SIG-M5 (cell line): ENCODE data around the gene IFFO2.

ENCODE experiments used
- DNase-seq: peaks from one replicate; lab custom pipeline; 2025; lab: John Stamatoyannopoulos, UW

The IFFO2 gene

DNA sequence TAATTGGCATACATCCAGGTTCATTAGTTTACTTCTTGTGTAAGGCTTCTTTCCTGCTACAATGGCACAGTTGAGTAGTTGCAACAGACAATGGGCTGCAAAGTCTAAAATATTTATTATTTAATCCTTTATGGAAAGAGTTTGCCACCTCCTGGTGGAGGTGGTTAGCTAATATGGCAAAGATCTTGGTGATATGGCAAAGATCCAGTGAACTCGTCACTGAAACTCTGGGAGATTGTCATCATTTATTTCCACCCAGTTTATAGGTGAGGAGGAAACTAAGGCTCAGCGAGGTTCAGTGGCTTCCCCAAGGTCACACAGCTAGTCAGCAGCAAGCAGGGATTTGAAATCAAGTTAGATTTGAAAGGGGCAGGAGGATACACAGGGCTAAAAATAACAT is 16.1 kb upstream of the IFFO2 start:
- no peak for DNase-seq

DNA sequence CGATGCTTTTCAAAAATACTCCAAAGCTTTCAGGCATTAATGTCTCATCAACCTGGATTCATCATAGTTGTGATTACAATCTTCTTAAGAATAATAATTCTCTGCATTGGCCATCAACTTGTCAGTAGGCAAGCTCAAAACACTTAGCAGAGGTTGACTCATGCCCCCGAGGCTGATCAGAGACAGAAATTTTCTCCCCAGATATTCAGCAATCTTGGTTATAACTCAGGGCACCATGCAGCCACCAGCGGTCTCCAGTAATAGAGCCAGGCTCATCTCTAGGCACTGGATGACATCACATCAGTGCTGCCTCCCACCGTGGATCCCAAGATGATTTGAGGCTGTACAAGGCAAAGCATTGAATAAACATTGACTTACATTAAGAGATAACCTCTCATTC is 14.3 kb upstream of the IFFO2 start:
- DNase-seq = no peak

GRCh38 chr1:18970358-18970757 is 13.9 kb upstream of the IFFO2 start:
- DNase-seq = no peak

- DNase-seq = no peak
Observed at GRCh38 chr1:18967066-18967690, 10.7 kb upstream of the IFFO2 start.

DNA sequence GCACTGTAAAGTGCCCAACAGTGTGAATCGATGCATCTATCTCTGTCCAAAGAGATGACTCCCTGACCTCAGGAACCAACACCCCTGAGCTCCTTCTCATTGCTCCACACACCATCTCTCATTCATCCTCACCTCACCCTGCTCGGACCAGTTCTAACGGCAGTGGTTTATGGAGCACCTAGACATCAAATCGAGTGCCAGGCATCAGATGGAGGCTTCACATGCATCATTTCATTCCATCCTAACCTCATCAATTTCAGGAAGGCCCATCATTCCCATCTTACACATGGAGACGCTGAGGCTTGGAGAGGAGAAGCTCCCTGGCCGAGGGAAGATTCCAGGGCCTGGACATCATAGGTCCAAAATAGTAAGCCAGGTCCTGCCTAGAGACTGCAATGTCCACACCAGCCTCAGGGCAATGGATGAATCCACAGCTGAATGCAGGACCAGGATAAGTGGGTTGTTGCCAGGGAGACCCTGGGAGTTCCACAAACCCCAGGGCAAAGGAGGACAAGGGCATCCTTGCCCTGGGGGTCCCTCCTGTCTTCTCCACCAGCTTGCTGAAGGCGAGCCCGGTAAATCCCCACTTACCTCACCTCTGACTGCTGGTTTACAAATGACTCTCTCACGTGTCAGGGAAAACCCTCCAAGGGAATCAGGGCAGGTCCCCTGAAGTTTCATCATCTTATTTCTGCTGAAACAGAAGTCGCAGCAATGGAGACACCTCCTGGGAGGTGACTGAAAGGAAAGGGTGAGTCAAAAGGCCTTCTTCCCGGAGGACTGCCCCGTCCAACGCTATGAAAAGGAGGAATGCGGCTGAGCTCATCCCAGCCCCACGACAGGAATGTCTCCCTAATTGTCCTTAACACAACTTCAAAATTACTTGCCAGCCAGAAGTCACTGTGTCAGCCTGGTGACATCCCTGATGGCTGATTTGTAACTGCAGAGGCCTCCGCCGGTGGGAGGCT is 9.0 kb upstream of the IFFO2 start:
- DNase-seq = no peak

DNA sequence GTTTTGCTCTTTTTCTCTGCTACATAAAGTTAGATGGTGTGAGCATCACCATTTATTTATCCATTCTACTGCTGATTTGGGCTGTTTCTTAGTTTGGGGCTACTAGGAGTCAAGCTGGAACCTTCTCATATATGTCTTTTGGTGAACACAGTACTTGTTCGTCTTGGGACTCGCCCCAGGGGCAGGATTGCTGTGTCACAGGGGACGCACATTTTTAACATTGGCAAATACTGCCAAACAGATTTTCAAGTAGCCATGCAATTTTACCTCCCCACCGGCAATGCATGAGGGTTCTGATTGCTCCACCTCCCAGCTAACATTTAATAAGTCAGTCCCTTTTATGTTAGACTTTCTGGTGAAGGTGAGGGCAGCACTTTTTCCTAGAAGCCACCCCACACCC is 7.5 kb upstream of the IFFO2 start:
- DNase-seq = no peak

GRCh38 chr1:18962855-18963737 is 6.6 kb upstream of the IFFO2 start:
- no peak for DNase-seq

DNA sequence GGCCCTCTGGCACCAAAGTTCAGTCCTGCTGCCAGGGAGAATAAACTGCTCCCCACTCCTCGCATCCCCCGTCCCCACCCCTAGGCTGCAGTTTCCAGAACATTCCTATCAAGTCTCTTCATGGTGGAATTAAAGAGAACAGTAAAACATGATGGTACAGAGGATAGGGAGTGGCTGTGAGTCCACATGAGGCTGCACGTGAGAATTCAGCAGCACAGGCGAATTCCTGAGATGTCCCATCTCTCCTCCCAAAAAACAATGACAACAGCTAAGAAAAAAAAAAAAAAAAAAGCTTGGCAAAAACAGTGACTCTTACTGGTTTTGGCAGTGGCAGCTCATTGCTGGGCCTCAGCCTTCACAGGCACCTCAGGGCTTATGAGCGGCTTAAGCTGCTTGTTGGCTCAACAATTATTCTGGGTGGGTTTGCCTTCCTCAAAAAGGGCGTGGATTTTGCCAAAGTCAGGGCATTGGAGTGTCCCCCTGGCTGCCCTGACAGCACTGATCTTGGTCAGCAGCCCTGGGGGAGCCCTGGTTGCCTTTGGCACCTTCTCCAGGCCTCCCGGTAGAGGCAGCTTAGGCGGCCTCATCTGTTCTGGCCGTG is 5.7 kb upstream of the IFFO2 start:
- no peak for DNase-seq

DNA sequence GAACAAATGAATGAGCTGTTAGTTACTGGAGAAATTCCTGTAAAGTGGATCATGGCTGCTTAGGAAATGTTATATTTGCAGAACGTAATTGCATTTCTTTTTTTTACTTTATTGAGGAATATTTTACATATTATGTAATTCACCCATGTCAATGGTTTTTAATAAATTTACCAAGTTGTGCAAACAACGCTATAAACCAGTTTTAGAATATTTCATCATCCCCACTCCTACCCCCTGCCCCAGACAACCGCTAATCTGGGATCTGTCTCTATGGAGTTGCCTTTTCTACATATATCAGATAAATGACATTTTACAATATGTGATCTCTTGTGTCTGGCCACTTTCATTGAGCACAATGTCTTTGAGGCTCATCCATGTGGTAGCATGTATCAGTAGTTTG is 4.3 kb upstream of the IFFO2 start:
- no peak for DNase-seq

- no peak for DNase-seq
Observed at GRCh38 chr1:18960409-18960808, 3.9 kb upstream of the IFFO2 start.

DNA sequence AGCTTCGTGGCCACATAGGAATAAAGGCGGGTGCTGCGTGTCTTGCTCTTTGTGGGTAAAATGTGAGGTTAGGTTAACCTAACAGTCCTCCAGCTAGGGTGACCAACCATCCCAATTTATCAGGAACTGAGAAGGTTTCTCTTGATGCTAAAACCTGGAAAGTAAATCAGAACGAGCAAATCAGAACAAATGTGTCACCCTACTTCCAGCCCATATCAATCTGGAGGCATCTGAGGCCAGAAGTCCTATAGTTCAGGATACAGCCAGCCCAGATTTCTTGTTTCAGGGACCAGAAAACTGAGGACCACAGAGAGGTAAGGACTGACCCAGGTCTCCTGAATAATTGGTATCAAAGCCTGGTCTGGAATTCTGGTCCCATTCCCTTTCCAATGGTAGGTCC is 3.1 kb upstream of the IFFO2 start:
- DNase-seq = no peak

GRCh38 chr1:18957532-18958300 is 1.2 kb upstream of the IFFO2 start:
- no peak for DNase-seq

- no peak for DNase-seq
Observed at GRCh38 chr1:18957136-18957521, 653 bp upstream of the IFFO2 start.

DNA sequence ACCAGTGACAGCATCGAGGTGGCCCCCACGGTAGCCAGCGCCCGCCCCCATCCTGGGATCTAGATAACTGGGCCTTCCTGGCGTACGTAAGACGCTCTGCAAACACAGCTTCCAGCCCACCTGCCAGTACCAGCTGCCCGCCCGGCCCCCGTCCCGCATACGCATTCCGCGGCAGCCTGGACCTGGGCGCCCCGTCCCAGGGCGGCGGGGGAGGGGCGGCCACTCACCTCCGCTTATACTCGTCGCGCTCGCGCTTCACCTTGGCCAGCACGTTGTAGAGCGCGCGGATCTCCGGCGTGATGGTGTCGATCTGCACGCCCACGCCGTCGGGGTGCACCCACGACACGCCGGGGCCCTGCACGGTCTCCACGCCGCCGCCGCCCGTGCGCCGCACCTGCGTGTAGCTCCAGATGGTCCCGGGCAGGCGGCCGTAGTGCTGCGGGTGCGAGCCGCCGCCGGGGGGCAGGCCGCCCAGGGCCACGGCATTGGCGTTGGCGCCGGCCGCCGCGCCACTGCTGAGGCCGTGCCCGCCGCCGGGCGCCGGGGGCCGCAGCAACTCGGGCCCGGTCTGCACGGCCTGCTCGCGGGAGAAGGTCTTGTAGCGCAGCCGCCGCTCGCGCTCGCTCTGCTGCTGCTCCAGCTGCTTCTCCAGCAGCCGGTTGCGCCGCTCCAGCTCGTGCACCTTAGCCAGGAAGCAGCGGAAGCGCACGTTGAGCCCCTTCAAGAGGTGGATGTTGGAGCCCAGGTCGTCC is 859 bp downstream of the IFFO2 start:
- DNase-seq = no peak

GRCh38 chr1:18955131-18955440 is 1.4 kb downstream of the IFFO2 start:
- no peak for DNase-seq

DNA sequence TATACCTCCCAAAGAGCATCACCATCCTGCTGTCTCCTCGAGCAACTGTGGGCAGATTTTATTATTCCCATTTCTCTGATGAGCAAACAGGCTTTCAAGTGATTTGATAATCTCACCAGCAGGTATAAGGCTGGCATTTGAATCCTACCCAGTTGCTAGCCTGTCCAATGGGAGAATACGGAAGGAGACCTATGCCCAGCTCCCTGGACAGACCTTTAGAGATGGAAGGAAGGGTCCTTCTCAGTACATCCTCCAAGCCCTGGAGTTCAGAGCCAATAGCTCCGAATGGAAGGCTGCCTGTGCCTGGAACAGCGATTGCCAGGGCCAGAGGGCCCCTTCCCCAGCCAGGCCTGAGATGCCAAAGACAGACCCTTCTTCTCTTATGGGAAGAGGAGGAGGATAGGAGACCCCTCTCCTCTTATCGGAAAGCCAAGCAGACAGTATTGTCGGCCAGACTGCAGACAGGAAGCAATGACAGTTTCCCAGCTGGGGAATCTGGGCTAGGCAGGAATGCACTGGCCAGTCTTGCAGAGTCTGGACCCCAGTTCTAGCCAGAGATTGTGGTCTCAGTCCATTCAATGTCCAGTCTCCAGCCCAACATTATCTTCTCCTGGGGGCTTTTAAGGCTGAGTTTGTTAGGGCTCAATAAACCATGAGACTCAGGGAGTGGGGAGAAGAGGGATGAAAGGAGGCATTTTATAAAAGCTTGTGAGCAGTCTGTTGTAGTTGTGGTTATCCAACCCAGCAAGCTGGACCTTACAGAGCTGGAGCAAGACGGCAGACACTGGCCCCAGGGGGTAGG is 2.0 kb downstream of the IFFO2 start:
- DNase-seq = no peak

- DNase-seq = no peak
Observed at GRCh38 chr1:18953731-18954231, 2.7 kb downstream of the IFFO2 start.

DNA sequence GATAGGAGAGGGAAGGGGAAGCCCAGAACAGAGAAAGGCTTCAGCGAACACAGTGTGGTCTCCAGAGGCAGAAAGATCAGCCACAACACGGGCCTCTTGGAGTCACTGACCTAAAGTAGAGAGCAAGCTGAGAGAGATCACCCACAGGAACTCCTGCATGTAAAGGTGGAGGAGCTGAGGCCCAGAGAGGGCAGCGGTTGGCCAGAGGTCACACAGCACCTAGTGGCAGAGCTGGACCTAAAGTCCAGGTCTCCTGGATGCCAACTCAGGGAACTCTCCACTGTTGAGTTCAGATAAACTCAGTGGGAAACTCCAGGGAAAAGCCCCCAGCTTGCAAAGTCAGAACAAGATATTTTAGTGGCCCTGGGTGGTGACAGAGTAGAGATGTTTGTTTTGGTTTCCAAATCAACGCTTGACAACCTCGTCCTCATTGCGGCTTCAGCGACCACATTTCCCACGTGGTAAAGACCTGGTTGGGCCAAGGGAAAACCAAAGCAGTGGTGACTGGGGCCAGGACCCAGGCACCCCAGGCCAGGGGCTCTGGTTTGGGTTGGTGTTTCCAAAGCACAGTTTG is 4.6 kb downstream of the IFFO2 start:
- DNase-seq = no peak

DNA sequence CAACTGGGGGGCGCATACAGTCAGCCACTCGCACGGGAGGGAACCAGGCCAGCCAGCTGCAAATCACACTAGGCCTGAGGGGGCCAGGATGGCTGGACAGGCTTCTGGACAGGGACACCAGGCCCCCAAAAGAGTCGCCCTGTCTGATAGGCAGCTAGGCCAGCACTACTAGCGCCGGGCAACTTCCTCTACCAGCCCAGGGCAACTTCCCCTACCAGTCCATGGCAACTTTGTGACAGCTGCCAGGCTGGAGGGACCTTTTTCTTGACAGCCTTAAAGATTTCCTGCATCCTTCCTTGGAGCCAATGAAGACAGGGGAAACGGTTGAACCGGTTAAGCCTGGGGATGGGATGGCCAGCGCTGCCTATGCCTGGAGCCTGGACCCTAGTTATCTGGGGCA is 5.1 kb downstream of the IFFO2 start:
- no peak for DNase-seq
